Cardiac atrium fibroblast (primary cell): ENCODE data around the gene FAM237B. TPM values are rescaled to one million over a fixed set of nuclear protein-coding genes. Genes with fewer than 3 reads are reported as not detected.

ENCODE experiments used
- total RNA-seq: library from RNA; depleted of rRNA; stranded (reverse); fragments of >200 nt; gene quantifications from 2 replicates; pipeline ENCODE4 v1.2.3, GENCODE V29; 2015

Gene FAM237B
- not detected in 2 replicates for total RNA-seq

GRCh38 chr7:90320801-90321494 is at the start of gene FAM237B:
Gene FAM237B (minus strand): TSS chr7:90321304. CDS start chr7:90319748, 1,556 bp downstream.

DNA sequence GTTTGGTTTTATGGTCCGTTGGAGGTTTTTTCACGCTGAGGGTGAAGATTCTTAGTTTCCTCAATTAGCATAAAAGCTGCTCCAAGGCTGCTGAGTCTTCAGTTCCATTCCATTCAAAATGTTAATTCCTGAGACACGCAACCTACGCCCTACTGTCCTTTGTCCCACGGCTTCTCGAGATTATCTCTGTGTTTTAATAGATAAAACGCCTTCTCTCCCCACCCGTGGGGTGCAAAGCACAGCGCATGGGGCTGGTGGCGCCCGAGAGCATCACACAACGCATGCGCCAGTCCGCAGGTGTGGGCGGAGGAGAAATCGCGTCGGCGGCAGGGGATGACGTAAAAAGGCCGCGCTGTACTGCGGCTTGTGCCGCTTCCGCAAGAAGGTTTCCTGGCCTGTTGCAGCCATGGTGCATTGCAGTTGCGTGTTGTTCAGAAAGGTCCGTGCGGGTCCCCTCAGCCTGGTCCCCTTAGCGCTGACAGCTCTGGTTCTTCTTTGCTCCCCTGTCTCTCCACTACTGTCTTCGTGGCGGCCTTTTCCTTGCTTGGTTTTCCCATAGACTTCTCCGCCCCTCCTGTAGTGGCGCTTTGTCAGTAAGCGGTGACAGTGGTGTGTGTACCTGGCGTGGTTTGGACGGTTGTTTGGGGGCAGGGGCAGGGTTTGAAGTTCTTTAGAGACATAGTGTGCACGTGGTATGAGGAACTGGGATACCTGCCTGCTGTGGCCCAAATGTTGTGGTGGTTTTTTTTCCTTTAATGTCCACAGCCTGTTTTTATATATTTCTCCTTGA is 25.4 kb upstream of the FAM237B start, which contains the start of gene GTPBP10:
Gene GTPBP10 (plus strand): TSS at position 381 of the 790 bp plus-strand sequence. CDS start 26 bp downstream, at position 407.

Other genes starting within 250 kb of the FAM237B start
- gene STEAP1, start 166.8 kb downstream of the FAM237B start, total RNA-seq = 29.4 and 72.7 TPM in 2 replicates
- 3.8 and 21.7 TPM in 2 replicates for gene STEAP2, start 109.6 kb downstream of the FAM237B start, total RNA-seq
- 1.8 and 4.1 TPM in 2 replicates for gene CFAP69, start 76.1 kb downstream of the FAM237B start, total RNA-seq
- 11.4 and 16.4 TPM in 2 replicates for gene GTPBP10, start 25.4 kb upstream of the FAM237B start, total RNA-seq
- 14.7 and 14.8 TPM in 2 replicates for gene CLDN12, start 82.2 kb upstream of the FAM237B start, total RNA-seq
- not detected in 2 replicates for gene PTTG1IP2, start 148.3 kb upstream of the FAM237B start, total RNA-seq